Raji (cell line): ENCODE results near the gene METTL24.

Source experiments
- POLR2A ChIP-seq: IDR thresholded peaks from 2 replicates; pipeline ENCODE4 v1.6.1; 2011; ENCODE audit warnings: low read depth, low read length, control low read depth; ENCODE audit not compliant: insufficient read depth

METTL24 gene

DNA sequence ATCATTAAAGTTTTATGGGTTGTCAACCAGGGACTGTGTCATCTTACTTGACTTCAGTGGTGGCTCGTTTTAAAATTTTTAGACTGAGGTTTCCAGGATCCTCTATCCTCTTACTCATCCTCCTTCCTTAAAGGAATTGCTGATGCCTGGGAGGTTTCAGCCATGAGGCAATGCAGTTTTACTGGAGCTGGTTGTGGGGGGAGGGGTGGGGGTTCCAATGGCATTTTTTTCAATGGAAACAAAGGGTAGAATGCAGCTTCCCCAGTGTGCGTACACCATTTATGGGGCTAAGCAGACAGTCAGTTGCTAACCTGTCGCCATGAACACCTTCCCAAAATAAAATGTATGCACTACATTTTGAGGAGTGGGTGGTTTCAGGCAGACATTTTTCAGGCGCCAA, 88.0 kb downstream of the METTL24 start:
- no peak for TF ChIP-seq POLR2A

DNA sequence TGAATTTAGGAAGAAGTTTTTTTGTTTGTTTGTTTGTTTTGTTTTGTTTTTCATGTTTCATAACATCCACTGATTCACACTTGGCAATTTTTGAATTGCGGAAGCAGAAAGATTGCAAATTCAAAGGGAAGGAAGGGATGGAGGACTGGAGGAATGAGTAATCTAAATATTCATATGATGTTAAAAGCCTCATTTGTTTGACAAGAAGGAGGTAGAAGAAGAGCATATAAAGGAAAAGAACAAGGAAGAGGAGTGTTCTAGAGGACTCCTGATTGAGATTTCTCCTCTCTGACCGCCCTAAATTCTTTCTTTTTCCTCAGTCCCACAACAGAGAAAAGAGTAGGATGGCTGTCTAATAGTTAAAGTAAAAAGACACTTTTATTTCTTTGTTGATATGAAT, 88.5 kb downstream of the METTL24 start:
- TF ChIP-seq POLR2A = no peak

DNA sequence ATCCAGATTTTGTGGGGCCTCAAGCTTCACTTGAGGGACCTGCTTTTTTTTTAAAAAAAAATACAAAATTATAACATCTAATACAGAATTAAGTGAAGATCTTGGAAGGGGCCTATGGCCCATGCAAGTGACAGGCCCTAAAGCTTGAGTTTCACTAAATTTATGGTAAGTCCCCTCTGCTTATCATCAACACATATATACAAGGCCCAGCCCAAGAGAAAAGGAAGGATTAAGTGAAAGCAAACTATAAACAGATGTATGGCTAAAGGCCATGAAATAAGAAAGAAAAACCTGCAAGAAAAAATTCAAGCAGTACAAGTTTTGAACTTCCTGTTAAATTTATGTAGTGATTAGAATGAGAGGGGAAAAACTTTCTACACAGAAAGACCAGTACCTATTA, 91.2 kb downstream of the METTL24 start:
- no peak for TF ChIP-seq POLR2A

DNA sequence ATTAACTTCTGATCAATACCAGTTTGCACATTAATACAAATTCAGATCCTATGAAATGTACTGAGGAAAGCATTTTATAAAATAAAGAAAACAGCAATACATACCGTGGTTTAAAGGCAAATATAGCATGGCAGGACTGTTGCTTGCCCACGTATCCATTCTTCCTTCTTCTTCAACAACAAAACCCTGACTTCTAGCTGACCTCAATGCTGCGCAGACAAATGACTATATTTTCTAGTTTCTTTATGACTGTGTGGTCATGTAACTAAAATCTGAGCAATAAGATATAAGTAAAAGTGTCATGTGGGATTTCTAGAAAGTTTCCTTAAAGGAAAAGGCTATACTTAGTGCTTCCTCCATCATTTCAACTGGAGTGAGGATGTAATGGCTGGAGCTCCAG, 92.9 kb downstream of the METTL24 start:
- TF ChIP-seq POLR2A = no peak

DNA sequence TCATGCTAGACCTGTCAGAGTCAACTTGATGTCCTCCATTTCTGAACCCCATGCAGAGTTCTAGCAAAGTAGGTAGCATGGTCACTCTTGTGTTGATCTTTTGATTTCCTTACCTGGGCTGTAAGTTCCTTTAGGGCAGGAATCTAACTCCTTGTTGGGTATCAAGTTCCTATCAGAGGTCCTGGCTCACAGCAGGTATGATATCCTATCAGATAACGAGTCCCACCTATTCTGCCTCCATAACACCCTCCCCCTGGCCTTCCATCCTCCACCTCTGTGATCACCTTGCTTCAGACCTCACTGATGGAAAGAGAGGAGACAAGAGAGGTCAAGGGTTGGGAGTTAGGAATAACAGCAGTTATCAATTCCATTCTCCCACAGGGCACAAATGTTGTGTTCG, 101.8 kb downstream of the METTL24 start:
- no peak for TF ChIP-seq POLR2A

DNA sequence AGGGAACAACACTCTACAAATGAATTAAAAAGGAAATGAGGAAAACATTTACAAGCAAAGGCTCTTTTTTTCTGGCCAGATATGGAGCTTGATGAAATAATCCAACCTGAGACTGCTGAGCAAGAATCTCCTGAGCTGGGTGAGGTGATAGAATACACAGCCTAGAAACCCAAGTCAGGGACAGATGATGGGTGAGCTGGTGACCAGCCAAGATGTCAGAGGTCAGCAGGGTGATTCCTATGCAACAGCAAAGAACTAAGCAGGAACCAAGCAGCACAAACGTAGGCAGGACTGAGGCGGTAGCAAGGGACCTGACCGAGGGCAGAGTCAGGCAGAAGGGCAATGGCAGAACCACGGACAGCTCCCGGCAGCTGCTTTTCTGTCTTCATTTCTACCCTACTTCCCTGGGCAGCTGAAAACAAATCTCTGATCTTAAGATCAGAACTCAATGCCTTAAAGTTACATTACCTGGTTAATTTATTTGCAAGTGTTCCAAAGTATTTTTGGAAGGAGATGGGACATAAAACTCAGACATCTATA, 102.9 kb downstream of the METTL24 start:
- TF ChIP-seq POLR2A = no peak

DNA sequence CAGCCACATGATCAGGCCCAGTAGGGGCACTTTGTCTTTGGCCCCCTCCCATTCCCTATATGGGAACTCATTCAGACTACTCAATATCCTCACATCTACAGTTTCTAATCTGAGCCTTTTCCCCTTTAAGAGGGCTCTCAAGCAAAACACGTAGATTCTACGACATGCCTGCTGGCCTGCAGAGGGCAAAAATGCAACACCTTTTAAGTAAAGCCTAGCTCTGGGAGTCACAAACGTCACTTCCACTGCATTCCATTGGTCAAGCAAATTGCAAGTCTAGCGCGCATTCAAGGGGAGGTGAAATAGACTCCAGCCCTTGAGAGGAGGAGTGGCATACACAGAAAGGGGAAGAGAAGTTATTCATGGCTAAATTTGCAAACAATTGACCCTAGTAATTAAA, 107.3 kb downstream of the METTL24 start:
- TF ChIP-seq POLR2A = no peak

DNA sequence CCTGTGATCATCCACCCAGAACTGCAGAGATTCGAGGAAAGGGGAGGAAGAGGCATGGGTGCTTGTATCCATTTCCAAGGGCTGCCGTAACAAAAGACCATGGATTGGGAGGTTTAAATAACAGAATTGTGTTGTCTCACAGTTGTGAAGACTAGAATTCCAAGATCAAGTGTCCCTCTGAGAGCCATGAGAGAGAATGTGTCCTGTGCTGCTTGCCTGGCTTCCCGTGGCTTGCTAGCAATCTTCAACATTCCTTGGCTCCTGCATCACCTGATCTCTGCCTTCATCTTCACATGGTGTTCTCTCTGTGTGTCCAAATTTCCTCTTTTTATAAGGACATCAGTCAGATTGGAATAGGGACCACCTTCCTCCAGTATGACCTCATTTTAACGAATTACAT, 108.1 kb downstream of the METTL24 start:
- no peak for TF ChIP-seq POLR2A

DNA sequence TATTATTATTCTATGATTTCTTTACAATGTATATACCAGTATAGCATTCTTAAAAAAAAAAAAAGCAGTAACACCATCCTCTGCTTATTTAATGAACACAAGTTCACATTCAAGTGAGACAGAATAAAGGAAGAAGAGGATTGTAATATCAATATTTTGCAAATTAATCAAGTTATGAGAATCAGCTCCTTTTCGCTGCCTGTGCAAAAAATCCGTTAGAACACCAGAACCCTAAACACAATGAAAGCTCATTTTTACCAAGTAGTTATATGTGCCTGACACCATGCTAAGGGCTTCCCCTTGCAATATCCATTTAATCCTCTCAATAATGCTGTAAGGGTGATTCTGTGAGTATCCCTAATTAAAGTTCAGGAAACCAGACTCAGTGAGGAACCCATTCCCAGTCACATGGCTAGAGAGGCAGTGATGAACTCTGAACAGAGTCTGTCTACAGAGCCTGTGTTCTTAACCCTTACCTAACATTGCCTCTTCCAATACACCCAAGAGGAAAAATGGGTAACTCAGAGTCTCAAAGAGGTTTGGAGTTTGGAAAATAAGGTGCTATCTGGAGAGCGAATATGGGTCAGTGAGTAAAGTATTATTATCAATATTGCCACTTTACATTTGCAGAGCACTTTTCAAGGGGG, 111.1 kb downstream of the METTL24 start:
- TF ChIP-seq POLR2A = no peak

DNA sequence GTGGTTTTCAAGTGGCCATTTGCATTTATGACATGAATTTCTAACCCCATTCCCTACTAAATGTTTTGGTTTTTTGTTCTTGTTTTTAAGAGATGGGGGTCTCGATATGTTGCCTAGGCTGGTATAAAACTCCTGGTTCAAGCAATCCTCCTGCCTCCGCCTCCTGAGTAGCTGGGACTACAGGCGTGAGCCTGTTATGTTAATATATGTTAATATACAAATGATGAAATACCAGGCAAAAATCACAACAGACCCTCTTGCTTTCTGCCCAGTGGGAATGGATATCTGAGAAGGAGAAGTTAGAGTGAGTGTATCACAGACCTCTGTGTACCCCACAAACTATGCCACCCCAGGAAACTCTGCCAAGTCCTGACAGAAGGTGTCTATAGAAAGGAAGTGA, 111.8 kb downstream of the METTL24 start:
- no peak for TF ChIP-seq POLR2A

DNA sequence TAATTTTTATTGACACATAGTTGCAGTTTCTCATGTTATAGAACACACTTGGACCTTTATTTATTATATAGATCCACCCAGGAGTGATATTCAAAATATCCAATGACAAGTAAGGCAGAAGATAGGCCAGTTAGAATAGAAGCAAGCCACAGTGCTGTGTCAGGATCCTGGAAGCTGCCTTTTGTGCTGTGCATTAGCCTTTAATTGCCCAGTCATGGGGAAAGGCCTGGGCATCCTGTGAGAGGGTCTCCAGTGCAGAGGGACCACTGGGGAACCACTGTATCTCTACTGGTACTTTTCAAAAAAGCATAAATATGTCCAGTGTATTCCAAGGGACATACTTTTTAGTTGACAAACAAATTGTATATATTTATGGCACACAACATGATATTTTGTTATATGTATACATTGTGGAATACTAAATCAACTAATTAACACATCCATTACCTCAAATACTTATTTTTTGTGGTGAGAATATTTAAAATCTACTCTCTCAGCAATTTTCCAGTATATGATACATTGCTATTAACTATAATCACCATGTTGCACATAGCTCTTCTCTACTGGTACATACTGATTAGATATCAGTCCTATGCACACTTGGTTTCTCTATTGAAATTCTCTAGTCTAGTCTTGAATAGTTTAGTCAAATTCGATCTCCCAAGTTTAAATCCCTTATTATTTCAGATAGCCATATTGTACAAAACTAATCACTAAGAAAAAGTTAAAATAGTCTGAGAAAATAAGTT, 118.4 kb downstream of the METTL24 start:
- TF ChIP-seq POLR2A = no peak

DNA sequence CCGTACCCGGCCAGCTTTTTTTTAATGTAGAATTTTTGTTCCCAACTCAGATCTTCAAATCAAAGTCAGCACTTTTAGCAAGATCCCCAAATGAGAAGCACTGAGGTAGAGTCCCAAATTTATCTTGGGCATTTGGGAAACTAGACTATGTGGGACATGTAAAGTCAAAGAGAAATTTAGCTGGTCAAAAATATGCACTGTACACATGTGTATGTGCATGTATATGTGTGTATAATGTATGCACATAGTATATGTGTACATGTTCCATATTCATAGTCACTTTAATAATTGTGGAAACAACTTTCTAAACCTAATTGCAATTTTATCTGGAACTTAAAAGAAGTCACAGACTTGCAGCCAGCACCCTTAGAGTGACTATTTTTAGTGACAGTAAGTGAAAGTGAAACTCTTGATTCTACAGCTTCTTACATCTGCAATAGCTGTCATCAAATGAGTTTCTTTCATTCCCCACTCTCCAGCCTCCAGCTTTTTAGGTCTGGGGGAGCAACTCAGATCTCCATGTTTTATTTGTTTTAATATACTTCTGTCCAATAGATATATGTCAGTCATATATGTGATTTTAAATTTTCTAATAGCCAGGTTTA, 124.3 kb downstream of the METTL24 start:
- TF ChIP-seq POLR2A = no peak

DNA sequence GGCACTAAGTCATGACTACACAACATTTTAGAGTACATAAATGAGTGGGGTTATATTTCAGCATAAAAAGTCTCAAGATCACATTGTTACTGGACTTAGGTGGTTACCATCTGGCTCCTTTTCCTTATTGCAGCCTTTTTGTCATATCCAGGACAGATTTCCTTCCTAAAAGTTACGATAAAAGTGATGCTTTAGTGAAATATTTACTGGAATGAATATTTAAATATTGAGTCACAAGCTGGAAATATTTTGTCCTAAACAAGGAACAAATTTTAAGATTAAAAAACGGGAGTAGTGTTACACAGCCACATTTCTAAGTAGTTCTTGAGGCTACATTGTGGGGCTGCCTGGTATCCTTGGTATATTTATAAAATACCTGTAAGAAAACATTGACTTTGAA, 125.7 kb downstream of the METTL24 start:
- TF ChIP-seq POLR2A = no peak

DNA sequence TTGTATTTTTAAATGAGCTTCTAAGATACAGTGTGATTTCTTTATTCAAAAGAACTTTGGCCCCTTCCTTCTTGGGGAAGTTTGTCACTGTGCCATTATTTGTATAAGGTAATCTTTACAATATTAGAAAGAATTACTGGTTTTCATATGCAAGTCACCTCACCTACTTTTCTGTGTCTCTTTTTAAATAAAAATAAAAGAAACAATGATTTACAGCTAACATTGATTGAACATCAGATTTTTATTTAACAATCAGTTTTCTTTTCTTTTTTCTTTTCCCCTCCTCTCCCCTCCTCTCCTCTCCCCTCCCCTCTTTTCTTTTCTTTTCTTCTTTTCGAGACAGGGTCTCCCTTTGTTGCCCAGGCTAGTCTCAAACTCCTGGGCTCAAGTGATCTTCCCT, 131.9 kb downstream of the METTL24 start:
- no peak for TF ChIP-seq POLR2A

DNA sequence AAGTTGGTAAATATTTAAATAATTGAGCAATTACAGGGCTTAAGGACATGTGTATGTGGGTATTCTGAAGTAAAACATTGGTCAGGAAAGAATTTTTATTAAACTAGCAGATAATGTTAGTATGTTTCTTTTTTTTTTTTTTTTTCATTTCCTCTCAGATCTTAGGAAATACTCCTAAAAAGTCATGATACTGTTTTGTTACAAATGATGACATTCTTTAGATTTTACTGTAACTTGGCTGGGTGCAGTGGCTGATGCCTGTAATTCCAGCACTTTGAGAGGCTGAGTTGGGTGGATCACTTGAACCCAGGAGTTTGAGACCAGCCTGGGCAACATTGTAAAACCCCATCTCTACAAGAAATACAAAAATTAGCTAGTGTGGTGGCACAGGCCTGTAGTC, 136.4 kb downstream of the METTL24 start:
- TF ChIP-seq POLR2A = no peak

DNA sequence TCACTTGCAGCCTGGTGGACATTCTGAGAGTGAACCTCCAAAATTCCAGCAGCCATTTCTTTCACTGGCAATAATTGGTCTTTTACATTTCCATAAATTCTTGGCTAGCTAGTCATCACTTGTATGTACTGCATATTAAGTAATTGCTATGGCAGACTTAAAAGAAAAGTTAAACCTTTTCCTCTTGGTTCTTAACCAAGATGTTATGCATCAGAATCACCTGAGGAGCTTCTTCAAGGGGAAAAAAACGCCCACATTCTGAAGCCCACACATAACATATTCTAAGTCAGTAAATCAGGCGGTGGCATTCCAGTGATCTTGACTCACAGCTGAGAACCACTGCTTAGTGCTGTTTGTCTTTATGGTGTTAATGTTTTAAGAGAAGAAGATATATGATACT, 140.9 kb downstream of the METTL24 start:
- TF ChIP-seq POLR2A = no peak
